ENCODE results near the gene SMAGP.
A peak's percentile ranks its signal among the peaks of the same experiment; 100 is the strongest.

Gene SMAGP

DNA sequence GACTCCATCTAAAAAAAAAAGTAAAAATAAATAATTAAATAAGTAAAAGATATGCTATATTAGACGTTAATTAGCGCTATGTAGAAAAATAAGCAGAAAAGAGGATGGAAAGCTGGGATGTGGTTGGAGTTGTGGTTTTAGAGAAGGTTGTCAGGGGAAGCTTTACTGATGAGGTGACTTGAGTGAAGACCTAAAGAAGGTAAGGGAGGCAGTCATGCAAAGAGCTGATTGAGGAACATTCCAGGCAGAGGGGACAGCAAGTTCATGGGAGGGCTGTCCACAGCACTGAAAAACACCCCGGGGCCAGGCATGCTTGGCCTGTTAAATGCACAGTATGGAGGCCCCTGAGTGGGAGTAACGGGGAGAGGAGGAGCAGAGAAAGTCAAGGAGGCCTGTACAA is 15.7 kb downstream of the SMAGP start:
- no peak overlapping the region for H3K4me3 ChIP-seq (ENCODE audit: low read depth, low read length)
- TF ChIP-seq, protein P1, sequence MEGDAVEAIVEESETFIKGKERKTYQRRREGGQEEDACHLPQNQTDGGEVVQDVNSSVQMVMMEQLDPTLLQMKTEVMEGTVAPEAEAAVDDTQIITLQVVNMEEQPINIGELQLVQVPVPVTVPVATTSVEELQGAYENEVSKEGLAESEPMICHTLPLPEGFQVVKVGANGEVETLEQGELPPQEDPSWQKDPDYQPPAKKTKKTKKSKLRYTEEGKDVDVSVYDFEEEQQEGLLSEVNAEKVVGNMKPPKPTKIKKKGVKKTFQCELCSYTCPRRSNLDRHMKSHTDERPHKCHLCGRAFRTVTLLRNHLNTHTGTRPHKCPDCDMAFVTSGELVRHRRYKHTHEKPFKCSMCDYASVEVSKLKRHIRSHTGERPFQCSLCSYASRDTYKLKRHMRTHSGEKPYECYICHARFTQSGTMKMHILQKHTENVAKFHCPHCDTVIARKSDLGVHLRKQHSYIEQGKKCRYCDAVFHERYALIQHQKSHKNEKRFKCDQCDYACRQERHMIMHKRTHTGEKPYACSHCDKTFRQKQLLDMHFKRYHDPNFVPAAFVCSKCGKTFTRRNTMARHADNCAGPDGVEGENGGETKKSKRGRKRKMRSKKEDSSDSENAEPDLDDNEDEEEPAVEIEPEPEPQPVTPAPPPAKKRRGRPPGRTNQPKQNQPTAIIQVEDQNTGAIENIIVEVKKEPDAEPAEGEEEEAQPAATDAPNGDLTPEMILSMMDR (conservative IDR thresholded peaks at IDR 0.05; ENCODE audit: low read depth, low read length) = no peak
- DNase-seq (ENCODE audit: low read depth) = no peak

DNA sequence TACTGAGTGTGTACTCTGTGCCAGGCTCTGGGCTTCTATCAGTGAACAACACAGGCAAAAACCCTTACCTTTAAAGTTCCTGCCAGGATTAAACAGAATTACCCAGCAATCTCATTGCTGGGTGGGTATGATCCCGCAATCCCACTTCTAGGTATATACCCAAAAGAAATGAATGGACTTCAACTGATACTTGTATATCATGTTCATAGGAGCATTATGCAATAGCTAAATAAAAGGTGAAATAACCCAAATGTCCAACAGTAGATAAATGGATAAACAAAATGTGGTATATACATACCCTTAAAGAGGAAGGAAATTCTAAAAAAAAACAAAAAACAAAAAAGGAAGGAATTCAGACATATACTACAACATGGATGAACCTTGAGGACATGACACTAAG is 16.9 kb downstream of the SMAGP start:
- no peak overlapping the region for H3K4me3 ChIP-seq (ENCODE audit: low read depth, low read length)
- DNase-seq (ENCODE audit: low read depth) = no peak
- TF ChIP-seq, protein P1 (conservative IDR thresholded peaks at IDR 0.05; ENCODE audit: low read depth, low read length) = no peak

- H3K4me3 ChIP-seq (ENCODE audit: low read depth, low read length) = no peak overlapping the region
- no peak for DNase-seq (ENCODE audit: low read depth)
- TF ChIP-seq, protein P1 (conservative IDR thresholded peaks at IDR 0.05; ENCODE audit: low read depth, low read length) = no peak
Measured at GRCh38 chr12:51247523-51248206, 22.6 kb downstream of the SMAGP start.

DNA sequence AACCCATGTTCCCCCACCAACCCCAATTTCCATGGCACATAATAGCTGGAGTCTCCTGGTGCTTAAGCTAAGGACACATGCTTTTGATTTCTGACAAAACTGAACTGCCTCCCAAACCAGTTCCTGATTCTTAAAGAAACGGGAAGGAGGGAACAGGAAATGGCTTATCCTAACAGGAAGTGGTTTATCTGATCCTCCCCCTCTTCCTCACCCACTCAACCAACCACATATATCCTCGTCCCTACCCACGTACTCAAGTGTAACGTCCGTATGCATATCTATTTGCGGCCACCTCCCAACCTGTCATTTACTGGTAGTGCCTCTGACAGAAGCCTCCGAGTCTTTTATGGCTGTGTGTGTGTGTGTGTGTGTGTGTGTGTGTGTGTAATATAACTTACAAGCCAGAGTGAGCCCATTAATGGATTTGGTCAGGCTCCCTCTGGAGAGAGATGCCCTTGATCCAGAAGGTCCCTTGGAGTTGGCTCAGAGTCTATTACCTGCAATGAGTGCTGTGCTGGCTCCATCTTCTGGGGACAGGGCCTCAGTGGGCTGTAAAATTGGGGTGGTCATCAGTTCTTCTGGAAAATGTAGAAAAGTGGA is 23.9 kb downstream of the SMAGP start:
- TF ChIP-seq, protein P1 (conservative IDR thresholded peaks at IDR 0.05; ENCODE audit: low read depth, low read length) = peak; percentile 33
- DNase-seq (ENCODE audit: low read depth) = peak; percentile 65
- peak overlapping the region; percentile 26 for H3K4me3 ChIP-seq (ENCODE audit: low read depth, low read length)

- no peak overlapping the region for H3K4me3 ChIP-seq (ENCODE audit: low read depth, low read length)
- TF ChIP-seq, protein P1 (conservative IDR thresholded peaks at IDR 0.05; ENCODE audit: low read depth, low read length) = no peak
Measured at GRCh38 chr12:51245476-51246253, 24.6 kb downstream of the SMAGP start.

DNA sequence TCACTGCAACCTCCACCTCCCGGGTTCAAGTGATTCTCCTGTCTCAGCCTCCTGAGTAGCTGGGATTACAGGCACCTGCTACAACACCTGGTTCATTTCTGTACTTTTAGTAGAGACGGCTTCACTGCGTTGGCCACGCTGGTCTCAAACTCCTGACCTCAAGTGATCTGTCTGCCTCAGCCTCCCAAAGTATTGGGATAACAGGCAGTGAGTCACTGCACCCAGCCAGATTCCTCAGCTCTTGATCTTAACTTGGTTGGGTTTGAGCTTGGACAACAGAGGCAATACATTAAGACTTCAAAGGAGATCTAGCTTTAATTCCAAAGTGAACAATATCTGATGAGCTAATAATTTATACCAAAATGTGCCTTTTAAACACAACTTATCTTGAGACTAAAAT is 25.9 kb downstream of the SMAGP start:
- peak; percentile 32 for DNase-seq (ENCODE audit: low read depth)
- TF ChIP-seq, protein P1 (conservative IDR thresholded peaks at IDR 0.05; ENCODE audit: low read depth, low read length) = no peak
- H3K4me3 ChIP-seq (ENCODE audit: low read depth, low read length) = no peak overlapping the region

More at GRCh38 chr12:51245476-51246253, 24.6 kb downstream of the SMAGP start:
- no peak for DNase-seq (ENCODE audit: low read depth)
